HepG2 (cell line): ENCODE measurements around the gene EXOC3. TPM values are rescaled to one million over a fixed set of nuclear protein-coding genes. Genes with fewer than 3 reads are reported as not detected.

ENCODE experiments used
- ATAC-seq: fragments of 200-7000 bp; cut with Tn5 transposase; 3 replicates; pipeline ENCODE4 v1.9.1; 2020; ENCODE audit warnings: mild to moderate bottlenecking, moderate library complexity
- BruUV-seq: library from RNA; stranded (reverse); fragments of 400-500 nt; replicated peaks from 2 replicates; lab custom pipeline; 2021; lab: Mats Ljungman, UMichigan
- CTCF ChIA-PET: fragments of 300-600 bp; formaldehyde crosslinking; extraction: SDS; loops from one replicate; lab custom pipeline; 2021; ENCODE audit warnings: low total read pairs, inconsistent platforms, low intra/inter-chr PET ratio; lab: Yijun Ruan, JAX
- POLR2A ChIA-PET: fragments of 350-600 bp; sonication (Branson Sonifier 250); formaldehyde crosslinking; loops from one replicate; lab custom pipeline; 2020; ENCODE audit warnings: antibody characterized with exemption, inconsistent platforms; lab: Yijun Ruan, JAX
- DNase-seq: peaks from one replicate; pipeline ENCODE4 v3.0.0-alpha.2; 2015; ENCODE audit warnings: low spot score
- FAIRE-seq: peaks from 3 replicates; lab custom pipeline; 2011; peaks lifted over from hg19 to GRCh38; lab: Jason Lieb, UNC
- H2AFZ ChIP-seq: one replicate; pipeline ENCODE4 v1.6.1; 2011; ENCODE audit warnings: low read length, inconsistent platforms
- H3K27ac ChIP-seq: fragments of 300-600 bp; 3 replicates; pipeline ENCODE4 v1.8.0; 2011; ENCODE audit warnings: mixed run types, mild to moderate bottlenecking, mixed read lengths, low read length, inconsistent platforms; ENCODE audit not compliant: insufficient read depth; ENCODE audit errors: extremely low read length
- H3K27me3 ChIP-seq, 2 experiments: fragments of 200-600 bp in 1 of 2; 2 replicates in 1 of 2; 3 replicates in 1 of 2; pipeline versions ENCODE4 v1.6.0 to v1.8.0; 2011; ENCODE audit warnings: low read length in 2 of 2, mild to moderate bottlenecking in 2 of 2, moderate library complexity in 2 of 2, inconsistent platforms in 1 of 2; ENCODE audit not compliant: insufficient read depth in 2 of 2, control insufficient read depth in 1 of 2
- H3K36me3 ChIP-seq, 2 experiments: fragments of 200-600 bp in 1 of 2; replicated peaks in 1 of 2; 2 replicates in 1 of 2; 3 replicates in 1 of 2; pipeline versions ENCODE4 v1.5.1 to v1.8.0; 2011; ENCODE audit warnings: low read length in 2 of 2, inconsistent platforms in 1 of 2; ENCODE audit not compliant: insufficient read depth in 2 of 2, control insufficient read depth in 1 of 2
- H3K4me1 ChIP-seq: 2 replicates; pipeline ENCODE4 v1.5.1; 2012; ENCODE audit warnings: low read length, inconsistent platforms; ENCODE audit not compliant: insufficient read depth
- H3K4me2 ChIP-seq: 2 replicates; pipeline ENCODE4 v1.6.0; 2011; ENCODE audit warnings: low read depth, low read length, inconsistent platforms
- H3K4me3 ChIP-seq, 3 experiments: fragments of 200-600 bp in 1 of 3; sonication (generic), shearing (Covaris generic) in 1 of 3; replicated peaks in 1 of 3; 2 replicates each; pipeline ENCODE4 v1.5.1; 2011 to 2016; ENCODE audit warnings: low read length in 3 of 3, inconsistent platforms in 2 of 3, low read depth in 2 of 3, mild to moderate bottlenecking in 2 of 3, control low read depth in 1 of 3, mixed read lengths in 1 of 3; ENCODE audit not compliant: insufficient read depth in 1 of 3
- H3K79me2 ChIP-seq: one replicate; pipeline ENCODE4 v1.6.1; 2011; ENCODE audit warnings: low read length, inconsistent platforms; ENCODE audit not compliant: insufficient read depth
- H3K9ac ChIP-seq: 2 replicates; pipeline ENCODE4 v1.6.0; 2011; ENCODE audit warnings: mild to moderate bottlenecking, low read depth, low read length, inconsistent platforms; ENCODE audit not compliant: insufficient read depth
- H3K9me3 ChIP-seq: 2 replicates; pipeline ENCODE4 v1.5.1; 2012; ENCODE audit warnings: mild to moderate bottlenecking, low read length
- H4K20me1 ChIP-seq: 2 replicates; pipeline ENCODE4 v1.6.0; 2011; ENCODE audit warnings: inconsistent platforms, mild to moderate bottlenecking, low read length, moderate library complexity; ENCODE audit not compliant: insufficient read depth
- AKAP8 ChIP-seq: sonication (generic); formaldehyde crosslinking; IDR thresholded peaks from 2 replicates; pipeline ENCODE4 v1.5.1; 2020; ENCODE audit warnings: mild to moderate bottlenecking, missing genetic modification reagents
- FOXK1 ChIP-seq: sonication (generic); formaldehyde crosslinking; IDR thresholded peaks from 2 replicates; pipeline ENCODE4 v1.4.0; 2020; ENCODE audit warnings: low read depth, missing genetic modification reagents, borderline replicate concordance
- MTA3 ChIP-seq: sonication (generic); formaldehyde crosslinking; IDR thresholded peaks from 2 replicates; pipeline ENCODE4 v1.4.0; 2020; ENCODE audit warnings: missing genetic modification reagents
- NFE2 ChIP-seq: sonication (generic); formaldehyde crosslinking; IDR thresholded peaks from 2 replicates; pipeline ENCODE4 v1.4.0; 2020; ENCODE audit warnings: missing genetic modification reagents
- PLSCR1 ChIP-seq: sonication (generic); formaldehyde crosslinking; IDR thresholded peaks from 2 replicates; pipeline ENCODE4 v1.5.0; 2020; ENCODE audit warnings: missing genetic modification reagents, mild to moderate bottlenecking, borderline replicate concordance
- PPARG ChIP-seq: conservative IDR thresholded peaks from 2 replicates; pipeline ENCODE4 v1.6.1; 2016; ENCODE audit warnings: missing biosample characterization, missing genetic modification reagents
- REL ChIP-seq: sonication (generic); formaldehyde crosslinking; conservative IDR thresholded peaks from 2 replicates; pipeline ENCODE4 v1.8.0; 2022; ENCODE audit warnings: mild to moderate bottlenecking, missing genetic modification reagents, moderate library complexity
- SIN3B ChIP-seq: fragments of 150-350 bp; IDR thresholded peaks from 2 replicates; pipeline ENCODE4 v1.6.1; 2014; ENCODE audit warnings: low read length
- TCF7 ChIP-seq: sonication (generic); IDR thresholded peaks from 2 replicates; pipeline ENCODE4 v1.6.1; 2016; ENCODE audit warnings: antibody characterized with exemption, low read depth
- ZIK1 ChIP-seq: sonication (generic); formaldehyde crosslinking; IDR thresholded peaks from 2 replicates; pipeline ENCODE4 v1.5.0; 2020; ENCODE audit warnings: mild to moderate bottlenecking, low read depth, missing genetic modification reagents, borderline replicate concordance
- ZNF512B ChIP-seq: sonication (generic); formaldehyde crosslinking; IDR thresholded peaks from 2 replicates; pipeline ENCODE4 v1.5.1; 2020; ENCODE audit warnings: missing genetic modification reagents, mild to moderate bottlenecking, borderline replicate concordance
- WGBS: methylation state at CpG from one replicate; pipeline ENCODE4 v1.1.6; 2017; ENCODE audit warnings: low lambda C conversion rate; 5-methylcytosine and 5-hydroxymethylcytosine counted together
- in situ Hi-C: cut with HindIII; loops from 2 replicates; pipeline ENCODE4 v1.10.0; 2017; ENCODE audit warnings: low pct_unique_long_range_greater_than_20kb; ENCODE audit not compliant: extremely low pct_ligation_motif_present
- intact Hi-C: fragments of 100-400 bp; cut with micrococcal nuclease; formaldehyde crosslinking; loops from one replicate; pipeline ENCODE4 v1.10.0; 2022; ENCODE audit not compliant: unreplicated experiment
- polyA plus RNA-seq, 8 experiments: library from polyadenylated mRNA; depleted of rRNA in 3 of 8; stranded (reverse) in 7 of 8; unstranded in 1 of 8; fragments of >200 nt; fragmentation: Illumina TruSeq in 4 of 8; extraction: Trizol in 4 of 8; gene quantifications; 2 replicates each; pipeline versions ENCODE4 v1.2.1 to v1.2.3, GENCODE V29; 2011 to 2016; ENCODE audit warnings: low read depth in 4 of 8, missing spikeins in 1 of 8, mixed read lengths in 1 of 8; ENCODE audit not compliant: insufficient read depth in 1 of 8
- total RNA-seq, 5 experiments: library from RNA; depleted of rRNA; stranded (reverse); fragments of >200 nt; fragmentation: Illumina TruSeq; extraction: Trizol; gene quantifications; 2 replicates each; pipeline ENCODE4 v1.2.3, GENCODE V29; 2016; ENCODE audit warnings: low read depth in 1 of 5

Gene EXOC3
- total and polyA plus RNA-seq, 2 of the 13 experiments (the other 11 are each of a cell fraction or from before 2014, with no cell fraction given) = 9.2 to 20.5 TPM

GRCh38 chr5:509611-510185 lies 66.7 kb downstream of the EXOC3 start:
- no TSS peak for BruUV-seq
- ATAC-seq (no peak), FAIRE-seq (no peak), DNase-seq (no peak)
- intact Hi-C loops (no loop called here), in situ Hi-C loops (no loop called here)
- Histone ChIP-seq H3K27ac (no peak overlapping the region), H4K20me1 (no peaks in the 10 kb centered on the region), H3K4me3 (no peak overlapping the region), H2AFZ (no peak overlapping the region), H3K4me1 (peaks cover 15% of the 10 kb centered on the region), H3K4me2 (no peak overlapping the region), H3K36me3 (no peaks in the 10 kb centered on the region), H3K79me2 (no peaks in the 10 kb centered on the region), H3K27me3 (peaks cover 6 to 39% of the 10 kb centered on the region in 2 experiments; a peak in 4 of 5 replicates), H3K9me3 (no peaks in the 10 kb centered on the region), H3K9ac (no peak overlapping the region)
- ChIA-PET CTCF (no interaction called here), POLR2A (no interaction called here)
- TF ChIP-seq REL (CRISPR knock-in tag) (no peak), ZNF512B (CRISPR knock-in tag) (no peak), ZIK1 (CRISPR knock-in tag) (no peak), FOXK1 (CRISPR knock-in tag) (no peak), SIN3B (no peak), AKAP8 (CRISPR knock-in tag) (no peak), TCF7 (no peak), MTA3 (CRISPR knock-in tag) (no peak), PPARG (no peak), PLSCR1 (CRISPR knock-in tag) (no peak), NFE2 (CRISPR knock-in tag) (no peak)
- whole genome bisulfite sequencing = 50% methylated on average over 22 of the region's 22 CpGs
